PFSK-1 (cell line): ENCODE measurements around the gene ADAM15.

Source experiments
- FOXP2 ChIP-seq: optimal IDR thresholded peaks from 2 replicates; pipeline ENCODE3; 2011; ENCODE audit warnings: borderline replicate concordance, control low read depth, inconsistent platforms; ENCODE audit not compliant: insufficient read depth; ENCODE audit errors: extremely low read length, extremely low read depth
- POLR2AphosphoS5 ChIP-seq: IDR thresholded peaks from 2 replicates; pipeline ENCODE4 v1.6.1; 2012; ENCODE audit warnings: low read depth, mild to moderate bottlenecking, control low read depth, low read length, moderate library complexity
- REST ChIP-seq, 2 experiments: IDR thresholded peaks; 2 replicates each; pipeline versions ENCODE4 v1.6.1 to v1.8.0; 2011 to 2012; ENCODE audit warnings: low read depth in 2 of 2, low read length in 2 of 2, control low read depth in 1 of 2, inconsistent platforms in 1 of 2, mild to moderate bottlenecking in 1 of 2, moderate library complexity in 1 of 2; ENCODE audit not compliant: insufficient read depth in 1 of 2
- SIN3A ChIP-seq: IDR thresholded peaks from 2 replicates; pipeline ENCODE4 v1.6.1; 2012; ENCODE audit warnings: mild to moderate bottlenecking, low read length, moderate library complexity, borderline replicate concordance; ENCODE audit not compliant: insufficient read depth
- TAF1 ChIP-seq: IDR thresholded peaks from 2 replicates; pipeline ENCODE4 v1.6.1; 2012; ENCODE audit warnings: low read length, control low read depth, borderline replicate concordance; ENCODE audit not compliant: insufficient read depth

- TF ChIP-seq REST (IDR thresholded peaks at IDR 0.05; ENCODE audit: insufficient read depth in 1 of 2, low read depth in 2 of 2, low read length in 2 of 2) (no peak), POLR2AphosphoS5 (no peak), TAF1 (no peak), SIN3A (no peak), FOXP2 (no peak)
Observed at GRCh38 chr1:155048449-155049334, 2.4 kb upstream of the ADAM15 start.
